RKO (cell line): Measurements from ENCODE around the gene GCNT3.

Experiments
- DNase-seq: peaks from one replicate; pipeline ENCODE4 v3.0.0-alpha.2; 2016; ENCODE audit warnings: low spot score

The GCNT3 gene

GRCh38 chr15:59611276-59612260 is at the start of gene GCNT3:
TSS of gene GCNT3 (plus strand) at chr15:59611783. CDS start at chr15:59618239, 6,456 bp downstream.
- DNase-seq = peak; percentile 15

- no peak for DNase-seq
These were observed 49.0 kb upstream of the GCNT3 start for GRCh38 chr15:59562448-59563186.

GRCh38 chr15:59565299-59565698 is 46.3 kb upstream of the GCNT3 start:
- DNase-seq = no peak

- no peak for DNase-seq
These were observed 44.3 kb upstream of the GCNT3 start for GRCh38 chr15:59567324-59567723.

GRCh38 chr15:59569477-59569876 is 42.1 kb upstream of the GCNT3 start:
- no peak for DNase-seq

GRCh38 chr15:59570315-59570714 is 41.3 kb upstream of the GCNT3 start:
- no peak for DNase-seq

GRCh38 chr15:59571606-59572005 is 40.0 kb upstream of the GCNT3 start:
- DNase-seq = no peak

- no peak for DNase-seq
These were observed 28.5 kb upstream of the GCNT3 start for GRCh38 chr15:59583088-59583487.

GRCh38 chr15:59587085-59587826 is 24.3 kb upstream of the GCNT3 start:
- DNase-seq = no peak

GRCh38 chr15:59590027-59590426 is 21.6 kb upstream of the GCNT3 start:
- DNase-seq = no peak

GRCh38 chr15:59591356-59591755 is 20.2 kb upstream of the GCNT3 start:
- no peak for DNase-seq

- no peak for DNase-seq
These were observed 17.1 kb upstream of the GCNT3 start for GRCh38 chr15:59594493-59594942.

- no peak for DNase-seq
These were observed 16.6 kb upstream of the GCNT3 start for GRCh38 chr15:59594991-59595390.

GRCh38 chr15:59595434-59595915 is 16.1 kb upstream of the GCNT3 start:
- DNase-seq = no peak

GRCh38 chr15:59596640-59597039 is 14.9 kb upstream of the GCNT3 start:
- DNase-seq = no peak

- no peak for DNase-seq
These were observed 13.1 kb upstream of the GCNT3 start for GRCh38 chr15:59598461-59598860.

GRCh38 chr15:59605994-59606393 is 5.6 kb upstream of the GCNT3 start:
- no peak for DNase-seq

GRCh38 chr15:59609730-59610712 is 1.6 kb upstream of the GCNT3 start:
- DNase-seq = no peak

GRCh38 chr15:59614153-59614552 is 2.6 kb downstream of the GCNT3 start:
- DNase-seq = no peak

- no peak for DNase-seq
These were observed 4.1 kb downstream of the GCNT3 start for GRCh38 chr15:59615661-59616060.

GRCh38 chr15:59616379-59616778 is 4.8 kb downstream of the GCNT3 start:
- DNase-seq = no peak
